ENCODE data around the gene PRSS8.

DNA sequence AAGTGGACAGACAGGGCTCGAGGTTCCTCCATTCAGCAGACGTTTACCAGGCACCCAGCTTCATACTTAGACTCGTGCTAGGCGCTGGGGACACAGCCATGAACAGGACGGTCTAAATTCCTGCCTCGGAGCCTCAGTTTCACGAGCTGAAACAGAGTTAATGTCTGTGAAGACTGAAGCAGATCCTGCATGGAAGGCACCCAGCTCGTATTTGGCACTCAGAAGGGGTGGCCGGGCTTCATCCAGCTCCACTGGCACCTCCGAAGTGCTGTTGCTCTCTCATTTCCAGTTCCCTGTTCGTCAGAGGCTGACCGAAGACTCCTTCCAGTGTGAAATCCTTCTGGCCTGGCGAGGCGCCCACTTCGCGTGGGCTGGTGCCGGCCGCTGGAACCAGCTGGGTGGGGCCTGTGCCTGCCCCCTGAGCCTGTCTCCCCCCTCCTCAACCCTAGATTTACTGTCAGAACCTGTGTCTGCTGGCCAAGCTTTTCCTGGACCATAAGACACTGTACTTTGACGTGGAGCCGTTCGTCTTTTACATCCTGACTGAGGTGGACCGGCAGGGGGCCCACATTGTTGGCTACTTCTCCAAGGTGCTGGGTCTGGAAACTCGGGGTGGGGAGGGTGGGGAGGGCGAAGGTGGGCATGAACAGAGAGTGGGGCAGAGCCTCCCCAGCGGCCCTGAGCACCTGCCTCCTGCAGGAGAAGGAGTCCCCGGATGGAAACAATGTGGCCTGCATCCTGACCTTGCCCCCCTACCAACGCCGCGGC, 5.8 kb downstream of the PRSS8 start:
- no peak for TF ChIP-seq POLR2A (IDR thresholded peaks at IDR 0.05)
- TF ChIP-seq, protein P1, sequence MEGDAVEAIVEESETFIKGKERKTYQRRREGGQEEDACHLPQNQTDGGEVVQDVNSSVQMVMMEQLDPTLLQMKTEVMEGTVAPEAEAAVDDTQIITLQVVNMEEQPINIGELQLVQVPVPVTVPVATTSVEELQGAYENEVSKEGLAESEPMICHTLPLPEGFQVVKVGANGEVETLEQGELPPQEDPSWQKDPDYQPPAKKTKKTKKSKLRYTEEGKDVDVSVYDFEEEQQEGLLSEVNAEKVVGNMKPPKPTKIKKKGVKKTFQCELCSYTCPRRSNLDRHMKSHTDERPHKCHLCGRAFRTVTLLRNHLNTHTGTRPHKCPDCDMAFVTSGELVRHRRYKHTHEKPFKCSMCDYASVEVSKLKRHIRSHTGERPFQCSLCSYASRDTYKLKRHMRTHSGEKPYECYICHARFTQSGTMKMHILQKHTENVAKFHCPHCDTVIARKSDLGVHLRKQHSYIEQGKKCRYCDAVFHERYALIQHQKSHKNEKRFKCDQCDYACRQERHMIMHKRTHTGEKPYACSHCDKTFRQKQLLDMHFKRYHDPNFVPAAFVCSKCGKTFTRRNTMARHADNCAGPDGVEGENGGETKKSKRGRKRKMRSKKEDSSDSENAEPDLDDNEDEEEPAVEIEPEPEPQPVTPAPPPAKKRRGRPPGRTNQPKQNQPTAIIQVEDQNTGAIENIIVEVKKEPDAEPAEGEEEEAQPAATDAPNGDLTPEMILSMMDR (IDR thresholded peaks at IDR 0.05): no peak
